HuH-7.5 (cell line): ENCODE results near the gene MFAP4.

Experiments
- DNase-seq: peaks from one replicate; pipeline ENCODE4 v3.0.0; 2011; ENCODE audit warnings: low spot score

Gene MFAP4

GRCh38 chr17:19410091-19410490, 23.1 kb upstream of the MFAP4 start:
- DNase-seq, result no peak

- DNase-seq, result no peak
Observed at GRCh38 chr17:19409509-19409908, 22.5 kb upstream of the MFAP4 start.

GRCh38 chr17:19409066-19409465, 22.1 kb upstream of the MFAP4 start:
- no peak for DNase-seq

GRCh38 chr17:19408346-19408710, 21.3 kb upstream of the MFAP4 start:
- DNase-seq, result no peak

GRCh38 chr17:19407601-19408345, 20.8 kb upstream of the MFAP4 start:
- DNase-seq, result no peak

- no peak for DNase-seq
Observed at GRCh38 chr17:19405114-19405513, 18.1 kb upstream of the MFAP4 start.

- no peak for DNase-seq
Observed at GRCh38 chr17:19404264-19404663, 17.3 kb upstream of the MFAP4 start.

GRCh38 chr17:19403021-19403420, 16.0 kb upstream of the MFAP4 start:
- no peak for DNase-seq

- DNase-seq, result no peak
Observed at GRCh38 chr17:19402171-19402570, 15.2 kb upstream of the MFAP4 start.

GRCh38 chr17:19401321-19402010, 14.5 kb upstream of the MFAP4 start:
- no peak for DNase-seq

- no peak for DNase-seq
Observed at GRCh38 chr17:19399750-19400450, 12.9 kb upstream of the MFAP4 start.

- no peak for DNase-seq
Observed at GRCh38 chr17:19398301-19399181, 11.6 kb upstream of the MFAP4 start.

- DNase-seq, result no peak
Observed at GRCh38 chr17:19397556-19398041, 10.6 kb upstream of the MFAP4 start.

GRCh38 chr17:19392303-19392702, 5.3 kb upstream of the MFAP4 start:
- no peak for DNase-seq

- DNase-seq, result no peak
Observed at GRCh38 chr17:19391432-19391831, 4.4 kb upstream of the MFAP4 start.

- no peak for DNase-seq
Observed at GRCh38 chr17:19390951-19391350, 4.0 kb upstream of the MFAP4 start.

GRCh38 chr17:19388791-19389785, 2.1 kb upstream of the MFAP4 start:
- no peak for DNase-seq

GRCh38 chr17:19387921-19388521, 1.0 kb upstream of the MFAP4 start:
- DNase-seq, result no peak

- no peak for DNase-seq
Observed at GRCh38 chr17:19386051-19386929, 700 bp downstream of the MFAP4 start.
